Psoas muscle (tissue), 8 donors: ENCODE measurements around the gene ABCG8. TPM values are rescaled to one million over a fixed set of nuclear protein-coding genes. Genes with fewer than 3 reads are reported as not detected.

Source experiments
- ATAC-seq, 4 donors: fragments of 200-7000 bp; cut with Tn5 transposase; one replicate each; pipeline ENCODE4 v1.9.1; 2020; ENCODE audit warnings: moderate library complexity in 3 of 4, mild to moderate bottlenecking in 2 of 4
- DNase-seq, 2 donors: peaks; one replicate each; pipeline ENCODE4 v3.0.0-alpha.2; 2020
- H3K27ac ChIP-seq: fragments of 200-600 bp; one replicate; pipeline ENCODE4 v1.8.0; 2022
- H3K27me3 ChIP-seq, 3 donors: fragments of 200-600 bp in 1 of 3; one replicate each; pipeline versions ENCODE4 v1.6.1 to v1.8.0; 2013 to 2022; ENCODE audit warnings: low read length in 2 of 3, mild to moderate bottlenecking in 2 of 3, moderate library complexity in 1 of 3; ENCODE audit not compliant: insufficient read depth in 3 of 3
- H3K36me3 ChIP-seq, 2 donors: fragments of 200-600 bp in 1 of 2; one replicate each; pipeline versions ENCODE4 v1.6.1 to v1.8.0; 2013 to 2022; ENCODE audit warnings: low read depth in 1 of 2, mild to moderate bottlenecking in 1 of 2, moderate library complexity in 1 of 2; ENCODE audit not compliant: insufficient read depth in 1 of 2
- H3K4me1 ChIP-seq: fragments of 200-600 bp; one replicate; pipeline ENCODE4 v1.8.0; 2022
- H3K4me3 ChIP-seq: fragments of 200-600 bp; one replicate; pipeline ENCODE4 v1.8.0; 2022; ENCODE audit warnings: mild to moderate bottlenecking
- H3K9me3 ChIP-seq: fragments of 200-600 bp; one replicate; pipeline ENCODE4 v1.8.0; 2022
- CTCF ChIP-seq: fragments of 200-600 bp; IDR thresholded peaks from one replicate; pipeline ENCODE4 v1.8.0; 2022; ENCODE audit warnings: antibody characterized with exemption
- WGBS, 3 donors: extraction: QIAGEN DNeasy Blood & Tissue Kit; methylation state at CpG; one replicate each; pipeline versions ENCODE4 v1.1.6 to v1.1.7; 2013; 5-methylcytosine and 5-hydroxymethylcytosine counted together
- intact Hi-C, 2 donors: fragments of 100-400 bp; cut with DNase I; formaldehyde crosslinking; loops; one replicate each; pipeline versions ENCODE4 v1.11.0 to v1.14.2; 2022
- polyA plus RNA-seq, 3 donors: library from polyadenylated mRNA; stranded (reverse); fragments of 200-250 nt; gene quantifications; one replicate each; pipeline ENCODE4 v1.2.3, GENCODE V29; 2013
- total RNA-seq, 4 donors: library from RNA; stranded (reverse); fragmentation: NEBNext Ultra II Directional in 2 of 4; extraction: Animal tissue kit (Norgen Biotek cat#: 25700) in 2 of 4; gene quantifications; one replicate each; pipeline versions ENCODE4 v1.2.1 to v1.2.4, GENCODE V29; 2021 to 2023
- donor health status: healthy with polysubstance abuse.
- donor health status: DM: no; HTN: no; CAD: no; lungs with moderate emphysema.
- donor health status: Bipolar disorder and iron deficiency.
- donor health status: healthy.
- donor health status: DM: yes; HTN: yes; CAD: no.
- donor health status: DM: no; HTN: no; CAD: no.
- donor health status: DM: no; HTN: no; CAD: no.
- donor health status: DM: yes; HTN: yes; CAD: no.

ABCG8 gene
- total and polyA plus RNA-seq, 7 donors = 0.05 TPM; not detected in 6

DNA sequence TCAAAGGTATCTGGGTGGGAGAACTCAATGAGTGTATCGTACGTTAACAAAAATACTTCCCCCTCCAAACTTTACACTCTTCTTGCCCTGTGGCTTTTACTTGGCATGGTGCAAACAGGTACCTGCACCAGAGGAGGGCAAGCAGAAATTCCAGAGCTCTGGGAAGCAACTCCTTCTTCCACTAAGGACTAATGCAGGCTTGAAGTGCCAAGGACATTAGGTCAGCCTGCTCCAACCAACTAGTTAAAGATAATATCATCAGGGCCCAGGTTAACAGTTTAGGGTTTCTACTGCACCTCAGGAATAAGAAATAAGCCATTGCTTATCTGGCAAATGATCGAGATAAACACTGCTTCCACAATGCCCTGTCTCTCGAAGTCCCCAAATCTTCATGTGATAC lies 86.7 kb downstream of the ABCG8 start:
- H3K4me3 ChIP-seq = no peak overlapping the region
- no peaks in the 10 kb centered on the region for H3K9me3 ChIP-seq
- DNase-seq (no peak), ATAC-seq (no peak)
- TF ChIP-seq CTCF = no peak
- H3K27ac ChIP-seq = no peak overlapping the region
- H3K27me3 ChIP-seq = no peaks in the 10 kb centered on the region
- intact Hi-C loops = no loop called here
- 92 to 96% (median 94%) methylated on average over 4 of the region's 4 CpGs for WGBS, 3 donors
- no peaks in the 10 kb centered on the region for H3K4me1 ChIP-seq
- peaks cover 5 to 95% of the 10 kb centered on the region in 2 donors for H3K36me3 ChIP-seq

DNA sequence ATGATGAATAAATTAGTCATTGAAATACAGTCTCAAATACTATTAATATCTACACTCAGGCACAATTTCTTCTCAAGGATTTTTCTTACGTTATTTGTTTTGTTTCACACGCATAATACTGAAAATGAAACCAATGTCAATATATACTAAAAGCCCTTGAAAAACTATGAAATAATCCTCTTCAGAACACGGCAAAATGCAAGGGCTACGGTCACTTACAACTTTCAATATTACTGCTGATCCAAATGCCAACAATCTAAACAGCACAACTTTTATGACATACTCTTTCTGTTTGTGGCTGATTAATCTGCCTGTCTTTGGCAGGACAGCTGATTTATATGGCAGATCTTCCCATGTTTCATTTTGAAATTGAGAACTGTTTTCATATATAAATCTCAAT lies 88.7 kb downstream of the ABCG8 start:
- no peak for TF ChIP-seq CTCF
- WGBS, 3 donors = 95 to 97% (median 97%) methylated on average over 4 of the region's 4 CpGs
- H3K36me3 ChIP-seq = peaks cover 11 to 95% of the 10 kb centered on the region in 2 donors
- no peak overlapping the region for H3K27ac ChIP-seq
- ATAC-seq = no peak
- H3K4me1 ChIP-seq = no peaks in the 10 kb centered on the region
- H3K27me3 ChIP-seq = no peaks in the 10 kb centered on the region
- DNase-seq = no peak
- no peaks in the 10 kb centered on the region for H3K9me3 ChIP-seq
- intact Hi-C loops = no loop called here
- no peak overlapping the region for H3K4me3 ChIP-seq

GRCh38 chr2:43931293-43931692 lies 92.5 kb downstream of the ABCG8 start:
- 98 to 99% (median 98%) methylated on average over 3 of the region's 3 CpGs for WGBS, 3 donors
- Histone ChIP-seq H3K27me3 (no peaks in the 10 kb centered on the region), H3K9me3 (no peaks in the 10 kb centered on the region), H3K36me3 (peaks cover 9 to 85% of the 10 kb centered on the region in 2 donors), H3K4me3 (no peak overlapping the region), H3K4me1 (no peaks in the 10 kb centered on the region), H3K27ac (no peak overlapping the region)
- no peak for TF ChIP-seq CTCF
- no peak for DNase-seq
- no peak for ATAC-seq
- intact Hi-C loops = no loop called here

Other genes with a start within 250 kb of the ABCG8 start
- 10 to 100 TPM; 11.4 to 17.4 (median 12.9) TPM for gene THADA, start 242.9 kb upstream of the ABCG8 start, total RNA-seq
- gene THADA, start 242.9 kb upstream of the ABCG8 start, polyA plus RNA-seq = 10 to 100 TPM in 2 of 3 donors, 1 to 10 TPM in 1; 8.1 to 11.6 (median 11.3) TPM
- 1 to 10 TPM in 1 of 4 donors, under 1 TPM in 3; 0.34 to 2.2 (median 0.56) TPM for gene PLEKHH2, start 201.7 kb upstream of the ABCG8 start, total RNA-seq
- gene PLEKHH2, start 201.7 kb upstream of the ABCG8 start, polyA plus RNA-seq = under 1 TPM; 0.14 to 0.39 (median 0.38) TPM
- under 1 TPM in 3 of 4 donors, not detected in 1; 0.23 to 0.56 (median 0.26) TPM for gene C1GALT1C1L, start 162.5 kb upstream of the ABCG8 start, total RNA-seq
- gene C1GALT1C1L, start 162.5 kb upstream of the ABCG8 start, polyA plus RNA-seq = under 1 TPM; 0.16 to 0.43 (median 0.39) TPM
- 10 to 100 TPM in 1 of 4 donors, 1 to 10 TPM in 3; 3.4 to 11.4 (median 7.9) TPM for gene DYNC2LI1, start 64.9 kb upstream of the ABCG8 start, total RNA-seq
- 10 to 100 TPM in 1 of 3 donors, 1 to 10 TPM in 2; 7.2 to 23.7 (median 8.9) TPM for gene DYNC2LI1, start 64.9 kb upstream of the ABCG8 start, polyA plus RNA-seq
- gene ABCG5, start 132 bp upstream of the ABCG8 start, total RNA-seq = not detected
- gene ABCG5, start 132 bp upstream of the ABCG8 start, polyA plus RNA-seq = under 1 TPM in 2 of 3 donors, not detected in 1; 0.01 to 0.08 TPM
- 100 to 1,000 TPM; 100 to 198 (median 109) TPM for gene LRPPRC, start 157.0 kb downstream of the ABCG8 start, total RNA-seq
- 10 to 100 TPM; 47.3 to 80.4 (median 67.4) TPM for gene LRPPRC, start 157.0 kb downstream of the ABCG8 start, polyA plus RNA-seq